ENCODE results near the gene ST6GAL1.

- TF ChIP-seq, protein P1, sequence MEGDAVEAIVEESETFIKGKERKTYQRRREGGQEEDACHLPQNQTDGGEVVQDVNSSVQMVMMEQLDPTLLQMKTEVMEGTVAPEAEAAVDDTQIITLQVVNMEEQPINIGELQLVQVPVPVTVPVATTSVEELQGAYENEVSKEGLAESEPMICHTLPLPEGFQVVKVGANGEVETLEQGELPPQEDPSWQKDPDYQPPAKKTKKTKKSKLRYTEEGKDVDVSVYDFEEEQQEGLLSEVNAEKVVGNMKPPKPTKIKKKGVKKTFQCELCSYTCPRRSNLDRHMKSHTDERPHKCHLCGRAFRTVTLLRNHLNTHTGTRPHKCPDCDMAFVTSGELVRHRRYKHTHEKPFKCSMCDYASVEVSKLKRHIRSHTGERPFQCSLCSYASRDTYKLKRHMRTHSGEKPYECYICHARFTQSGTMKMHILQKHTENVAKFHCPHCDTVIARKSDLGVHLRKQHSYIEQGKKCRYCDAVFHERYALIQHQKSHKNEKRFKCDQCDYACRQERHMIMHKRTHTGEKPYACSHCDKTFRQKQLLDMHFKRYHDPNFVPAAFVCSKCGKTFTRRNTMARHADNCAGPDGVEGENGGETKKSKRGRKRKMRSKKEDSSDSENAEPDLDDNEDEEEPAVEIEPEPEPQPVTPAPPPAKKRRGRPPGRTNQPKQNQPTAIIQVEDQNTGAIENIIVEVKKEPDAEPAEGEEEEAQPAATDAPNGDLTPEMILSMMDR (conservative IDR thresholded peaks at IDR 0.05; ENCODE audit: low read depth, low read length): no peak
- no peak for TF ChIP-seq EZH2 (IDR thresholded peaks at IDR 0.05; ENCODE audit: borderline replicate concordance, low read depth, low read length, poor library complexity, severe bottlenecking)
Measured at GRCh38 chr3:187012609-187013051, 82.3 kb downstream of the ST6GAL1 start.

All from A673 (cell line).